VCaP (cell line): ENCODE measurements around the gene CHST11.

Experiments used
- H3K27ac ChIP-seq: fragments of 450-650 bp; 2 replicates; pipeline ENCODE4 v1.5.1; 2017
- TF ChIP-seq, protein P1 (sequence below): fragments of 450-650 bp; conservative IDR thresholded peaks from 2 replicates; pipeline ENCODE4 v1.5.1; 2017; ENCODE audit warnings: mild to moderate bottlenecking, moderate library complexity

The CHST11 gene

DNA sequence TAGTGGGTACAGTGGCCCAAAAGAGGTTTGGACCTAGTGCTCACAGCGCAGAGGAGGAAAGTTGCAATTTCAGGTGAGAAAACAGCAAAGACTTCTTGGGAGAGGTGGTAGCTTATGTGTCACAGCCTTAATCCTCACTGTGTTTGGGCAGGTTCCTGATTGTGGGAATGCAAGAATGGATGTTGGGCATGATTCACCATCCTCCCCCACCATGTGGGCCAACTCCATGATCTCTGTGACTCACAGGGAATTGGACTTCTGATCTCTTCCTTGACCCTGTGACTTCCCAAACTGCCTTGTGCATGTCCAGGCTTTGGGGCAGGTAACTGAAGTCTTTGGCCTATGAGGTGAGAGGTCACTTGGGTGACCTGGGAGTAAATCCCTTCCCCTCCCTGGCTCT is 1.8 kb upstream of the CHST11 start:
- TF ChIP-seq, protein P1, sequence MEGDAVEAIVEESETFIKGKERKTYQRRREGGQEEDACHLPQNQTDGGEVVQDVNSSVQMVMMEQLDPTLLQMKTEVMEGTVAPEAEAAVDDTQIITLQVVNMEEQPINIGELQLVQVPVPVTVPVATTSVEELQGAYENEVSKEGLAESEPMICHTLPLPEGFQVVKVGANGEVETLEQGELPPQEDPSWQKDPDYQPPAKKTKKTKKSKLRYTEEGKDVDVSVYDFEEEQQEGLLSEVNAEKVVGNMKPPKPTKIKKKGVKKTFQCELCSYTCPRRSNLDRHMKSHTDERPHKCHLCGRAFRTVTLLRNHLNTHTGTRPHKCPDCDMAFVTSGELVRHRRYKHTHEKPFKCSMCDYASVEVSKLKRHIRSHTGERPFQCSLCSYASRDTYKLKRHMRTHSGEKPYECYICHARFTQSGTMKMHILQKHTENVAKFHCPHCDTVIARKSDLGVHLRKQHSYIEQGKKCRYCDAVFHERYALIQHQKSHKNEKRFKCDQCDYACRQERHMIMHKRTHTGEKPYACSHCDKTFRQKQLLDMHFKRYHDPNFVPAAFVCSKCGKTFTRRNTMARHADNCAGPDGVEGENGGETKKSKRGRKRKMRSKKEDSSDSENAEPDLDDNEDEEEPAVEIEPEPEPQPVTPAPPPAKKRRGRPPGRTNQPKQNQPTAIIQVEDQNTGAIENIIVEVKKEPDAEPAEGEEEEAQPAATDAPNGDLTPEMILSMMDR = no peak
- no peak overlapping the region for H3K27ac ChIP-seq

DNA sequence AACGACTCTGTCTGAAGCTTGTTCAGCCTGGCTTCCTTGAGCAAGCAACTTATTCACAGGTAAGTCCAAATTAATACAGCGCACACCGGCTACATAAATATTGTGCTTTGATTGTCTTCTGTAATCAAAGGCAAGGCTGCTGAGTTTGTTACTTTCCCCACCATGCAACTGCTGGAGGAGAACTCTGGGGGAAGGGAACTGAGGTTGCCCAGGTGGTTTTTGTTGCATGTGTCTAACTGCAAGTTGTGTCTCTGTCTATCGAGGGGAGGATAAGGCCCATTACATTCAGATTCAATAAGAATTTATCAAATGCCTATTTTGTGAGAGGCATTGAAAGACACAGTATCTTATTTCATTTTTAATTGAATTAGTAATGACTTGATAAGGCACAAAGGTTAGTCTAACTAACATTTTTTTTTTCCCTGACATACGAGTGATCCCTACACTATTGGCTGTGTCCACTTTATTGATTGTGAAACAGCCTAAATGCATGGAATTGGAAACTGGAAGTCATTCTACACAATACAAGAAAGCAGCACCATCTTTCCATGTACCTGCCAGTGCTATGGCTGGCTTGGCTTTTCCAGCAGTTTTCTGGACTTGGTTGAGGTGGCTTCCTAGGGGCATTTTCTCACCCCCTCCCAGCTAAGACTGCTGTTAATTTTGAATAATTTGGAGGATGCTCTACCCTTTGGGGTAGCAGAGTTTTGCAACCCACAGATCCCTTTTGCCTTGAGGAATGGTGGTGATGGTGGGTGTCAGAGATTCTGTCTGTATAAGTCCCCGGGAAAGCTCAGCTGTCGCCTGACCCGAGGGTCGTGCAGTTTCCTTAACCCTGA is 951 bp upstream of the CHST11 start:
- peak overlapping the region; percentile 46; the same call in 1 of the 2 replicates for H3K27ac ChIP-seq
- TF ChIP-seq, protein P1 = no peak

DNA sequence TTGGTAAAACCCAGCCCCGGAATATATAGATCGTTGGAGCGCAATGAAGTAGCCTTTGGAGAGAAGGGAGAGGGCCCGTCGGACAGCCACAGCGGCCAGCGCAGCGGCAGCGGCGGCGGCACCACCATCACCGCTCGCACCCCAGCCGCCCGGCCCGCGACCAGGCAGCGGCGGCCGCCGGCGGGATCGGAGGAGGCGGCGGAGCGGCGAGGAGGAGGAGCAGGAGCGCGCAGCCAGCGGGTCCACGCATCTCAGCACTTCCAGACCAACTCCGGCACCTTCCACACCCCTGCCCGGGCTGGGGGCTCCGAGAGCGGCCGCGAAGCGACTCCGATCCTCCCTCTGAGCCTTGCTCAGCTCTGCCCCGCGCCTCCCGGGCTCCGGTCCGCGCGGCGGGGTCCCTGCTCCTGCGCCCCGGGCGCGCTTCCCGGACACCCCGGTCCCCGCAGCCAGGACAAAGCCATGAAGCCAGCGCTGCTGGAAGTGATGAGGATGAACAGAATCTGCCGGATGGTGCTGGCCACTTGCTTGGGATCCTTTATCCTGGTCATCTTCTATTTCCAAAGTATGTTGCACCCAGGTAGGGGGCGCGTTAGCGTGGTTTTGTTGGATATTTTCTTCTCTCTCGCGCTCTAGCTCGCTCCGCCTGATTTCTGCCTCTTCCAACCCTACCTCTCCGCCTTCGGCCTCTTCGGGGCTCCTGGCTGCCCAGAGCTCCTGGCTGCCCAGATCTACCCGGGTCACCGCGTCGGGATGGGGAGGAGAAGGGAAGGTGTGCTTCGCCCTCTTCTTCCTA is 400 bp downstream of the CHST11 start:
- TF ChIP-seq, protein P1 = peak; percentile 66
- H3K27ac ChIP-seq = peak overlapping the region; percentile 46; the same call in 1 of the 2 replicates

DNA sequence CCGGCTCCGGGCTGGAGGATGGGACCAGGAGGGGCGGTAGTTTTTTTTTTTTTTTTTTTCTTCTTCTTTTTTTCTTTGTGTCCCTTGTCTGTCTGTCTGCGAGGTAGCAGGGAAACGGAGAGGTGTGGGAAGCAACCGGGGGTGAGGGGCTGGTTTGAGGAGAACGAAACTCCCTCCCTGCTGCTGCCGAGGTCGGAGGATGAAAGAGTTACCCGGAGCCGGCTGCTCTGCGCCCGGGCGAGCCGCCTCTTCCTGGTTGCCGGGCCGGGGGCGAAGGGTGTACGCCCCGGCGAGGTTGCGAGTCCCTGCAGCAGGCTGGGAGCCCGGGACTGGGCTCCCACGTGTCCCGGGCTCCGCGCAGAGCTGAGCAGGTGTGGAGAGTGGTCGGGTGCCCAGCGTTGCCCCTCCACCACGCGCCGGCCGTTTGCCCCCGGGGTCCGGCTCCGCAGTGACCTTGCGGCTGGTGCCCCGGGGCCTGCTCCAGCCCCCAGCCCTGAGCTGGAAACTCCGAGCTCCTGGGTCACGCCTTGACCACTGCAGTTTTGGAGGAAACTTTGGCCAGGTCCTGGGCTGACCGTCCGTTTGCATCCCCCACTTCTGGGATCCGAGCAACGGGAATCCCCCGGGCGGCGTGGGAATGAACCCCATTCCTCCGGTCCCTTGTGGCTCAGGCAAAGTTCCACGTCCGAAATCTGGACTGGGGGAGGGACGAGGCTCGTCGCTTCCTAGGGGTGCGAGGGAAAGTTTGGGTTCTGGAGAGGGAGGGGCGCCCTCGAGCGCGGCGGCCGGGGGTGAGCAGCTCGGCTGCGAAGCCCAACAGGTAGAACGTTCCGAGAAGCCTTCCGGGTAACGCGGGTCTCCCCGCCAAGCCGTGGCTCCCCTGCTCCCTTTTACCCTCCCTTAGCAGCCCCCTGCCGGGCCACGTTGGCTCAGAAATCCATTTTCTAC is 1.3 kb downstream of the CHST11 start:
- TF ChIP-seq, protein P1 = 0 out of 2 replicates have a peak, but pooled peaks have one; percentile 36
- peak overlapping the region; percentile 46; the same call in 1 of the 2 replicates for H3K27ac ChIP-seq

DNA sequence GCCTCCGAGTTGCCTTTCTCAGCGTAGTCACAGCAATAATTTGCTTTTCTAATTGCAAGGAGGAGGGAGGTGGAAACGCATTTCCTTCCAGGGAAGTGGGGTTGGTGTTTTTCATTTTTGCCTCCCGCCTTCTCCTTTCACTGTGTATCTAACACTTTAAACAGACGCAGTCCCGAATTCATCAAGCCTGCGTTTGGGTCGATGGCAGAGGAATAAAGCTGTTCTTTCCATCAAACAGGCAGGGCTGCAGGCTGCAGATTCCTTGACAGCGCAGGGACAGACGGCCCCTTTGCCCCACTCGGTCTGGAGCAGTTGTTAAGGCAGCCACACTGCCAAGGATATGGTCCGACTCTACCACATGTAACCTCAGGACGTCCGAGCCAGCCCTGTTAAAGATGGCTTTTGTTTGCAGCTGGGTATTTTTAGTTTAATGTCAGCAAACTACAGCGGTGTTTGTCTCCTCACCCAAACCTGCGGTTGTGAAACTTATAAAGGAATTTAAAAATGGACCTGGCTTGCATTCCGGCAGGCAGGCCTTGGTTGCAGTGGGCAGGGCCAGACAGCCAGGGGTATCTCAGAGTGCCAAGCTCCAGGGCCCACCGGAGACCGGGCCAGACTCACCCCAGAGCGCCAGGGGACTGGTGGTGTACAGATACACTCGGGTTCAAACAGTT is 2.1 kb downstream of the CHST11 start:
- TF ChIP-seq, protein P1 = no peak
- no peak overlapping the region for H3K27ac ChIP-seq

DNA sequence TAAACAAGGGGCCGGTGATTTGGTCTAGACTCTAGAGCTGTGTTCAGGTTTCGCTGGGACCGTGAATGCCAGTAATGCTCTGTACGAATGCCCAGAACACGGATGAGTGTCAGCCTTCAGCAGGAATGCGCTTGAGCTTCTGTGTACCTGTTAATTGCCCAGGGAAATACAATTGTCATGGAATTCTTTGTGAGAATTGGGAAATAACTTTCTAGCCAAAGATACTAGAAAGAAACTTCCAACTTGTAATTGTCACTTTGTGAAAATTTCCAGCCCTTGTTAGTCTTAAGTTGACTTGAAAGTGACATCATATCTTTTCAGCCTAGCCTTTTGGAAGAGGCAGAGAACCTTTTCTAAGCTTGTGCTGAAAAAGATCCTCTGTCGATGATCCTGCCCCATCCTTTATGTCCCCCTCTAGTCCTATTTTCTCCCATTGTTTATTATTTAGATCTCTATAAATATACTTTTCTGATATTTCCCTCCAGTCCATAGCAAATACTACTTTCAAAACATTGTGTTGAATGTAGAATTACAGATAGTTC is 2.7 kb downstream of the CHST11 start:
- H3K27ac ChIP-seq = no peak overlapping the region
- TF ChIP-seq, protein P1 = no peak
